ENCODE measurements around the gene SMCR8. TPM values are rescaled to one million over a fixed set of nuclear protein-coding genes. Genes with fewer than 3 reads are reported as not detected.

Gene SMCR8
- polyA plus RNA-seq, 1 of the 3 experiments (the other 2 are of a cell fraction): 5.6 TPM

DNA sequence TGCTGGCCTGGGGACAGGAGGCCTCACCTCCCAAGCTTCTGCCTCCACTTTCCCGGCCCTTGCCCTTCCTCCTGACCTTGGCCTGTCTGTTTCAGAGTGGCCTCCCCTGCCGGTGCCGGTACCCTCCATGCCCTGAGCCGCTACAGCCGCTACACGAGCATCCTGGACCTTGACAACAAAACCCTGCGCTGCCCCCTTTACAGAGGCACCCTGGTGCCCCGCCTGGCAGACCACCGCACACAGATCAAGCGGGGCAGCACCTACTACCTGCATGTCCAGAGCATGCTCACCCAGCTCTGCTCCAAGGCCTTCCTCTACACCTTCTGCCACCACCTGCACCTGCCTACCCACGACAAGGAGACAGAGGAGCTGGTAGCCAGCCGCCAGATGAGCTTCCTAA, 7.4 kb downstream of the SMCR8 start:
- DNase-seq: no peak
- peaks cover 20 to 64% of the 10 kb centered on the region in 2 experiments for H3K36me3 ChIP-seq (replicated peaks in 1 of 2; ENCODE audit: control insufficient read depth in 1 of 2, insufficient read depth in 2 of 2, low read length in 1 of 2)
- 100% methylated on average over 10 of the region's 12 CpGs for WGBS (ENCODE audit: low lambda C conversion rate)
- no peaks in the 10 kb centered on the region for H3K9me2 ChIP-seq
- TF ChIP-seq RCOR1 (IDR thresholded peaks at IDR 0.05; ENCODE audit: low read length) (no peak), TAF1 (IDR thresholded peaks at IDR 0.05; ENCODE audit: borderline replicate concordance, low read depth, low read length) (no peak), RXRA (IDR thresholded peaks at IDR 0.05; ENCODE audit: borderline replicate concordance, low read depth) (no peak), FOXM1 (IDR thresholded peaks at IDR 0.05; ENCODE audit: low read depth) (no peak), FOSL2 (IDR thresholded peaks at IDR 0.05; ENCODE audit: borderline replicate concordance, low read depth) (no peak), NRF1 (IDR thresholded peaks at IDR 0.05; ENCODE audit: low read depth, low read length) (no peak), CHD2 (IDR thresholded peaks at IDR 0.05; ENCODE audit: low read length, partially characterized antibody) (no peak), YY1 (IDR thresholded peaks at IDR 0.05; ENCODE audit: low read depth) (no peak), EZH2phosphoT487 (IDR thresholded peaks at IDR 0.05; ENCODE audit: borderline replicate concordance, low read depth) (no peak), POLR2AphosphoS5 (IDR thresholded peaks at IDR 0.05; ENCODE audit: low read depth, low read length) (no peak), JUND (IDR thresholded peaks at IDR 0.05) (no peak), GATA2 (CRISPR knock-in tag; IDR thresholded peaks at IDR 0.05) (no peak), NFIC (IDR thresholded peaks at IDR 0.05; ENCODE audit: borderline replicate concordance) (no peak), ELF1 (IDR thresholded peaks at IDR 0.05) (no peak)
- TF ChIP-seq, protein P1, sequence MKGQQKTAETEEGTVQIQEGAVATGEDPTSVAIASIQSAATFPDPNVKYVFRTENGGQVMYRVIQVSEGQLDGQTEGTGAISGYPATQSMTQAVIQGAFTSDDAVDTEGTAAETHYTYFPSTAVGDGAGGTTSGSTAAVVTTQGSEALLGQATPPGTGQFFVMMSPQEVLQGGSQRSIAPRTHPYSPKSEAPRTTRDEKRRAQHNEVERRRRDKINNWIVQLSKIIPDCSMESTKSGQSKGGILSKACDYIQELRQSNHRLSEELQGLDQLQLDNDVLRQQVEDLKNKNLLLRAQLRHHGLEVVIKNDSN (IDR thresholded peaks at IDR 0.05; ENCODE audit: borderline replicate concordance, low read depth): no peak
- TF ChIP-seq, protein P2, sequence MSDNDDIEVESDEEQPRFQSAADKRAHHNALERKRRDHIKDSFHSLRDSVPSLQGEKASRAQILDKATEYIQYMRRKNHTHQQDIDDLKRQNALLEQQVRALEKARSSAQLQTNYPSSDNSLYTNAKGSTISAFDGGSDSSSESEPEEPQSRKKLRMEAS (IDR thresholded peaks at IDR 0.05; ENCODE audit: low read depth): no peak
- TF ChIP-seq, protein P3, sequence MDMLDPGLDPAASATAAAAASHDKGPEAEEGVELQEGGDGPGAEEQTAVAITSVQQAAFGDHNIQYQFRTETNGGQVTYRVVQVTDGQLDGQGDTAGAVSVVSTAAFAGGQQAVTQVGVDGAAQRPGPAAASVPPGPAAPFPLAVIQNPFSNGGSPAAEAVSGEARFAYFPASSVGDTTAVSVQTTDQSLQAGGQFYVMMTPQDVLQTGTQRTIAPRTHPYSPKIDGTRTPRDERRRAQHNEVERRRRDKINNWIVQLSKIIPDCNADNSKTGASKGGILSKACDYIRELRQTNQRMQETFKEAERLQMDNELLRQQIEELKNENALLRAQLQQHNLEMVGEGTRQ (IDR thresholded peaks at IDR 0.05; ENCODE audit: borderline replicate concordance, low read depth, low read length): no peak
- H3K79me2 ChIP-seq (ENCODE audit: insufficient read depth): peaks cover 61% of the 10 kb centered on the region
- no peak overlapping the region for H3K9ac ChIP-seq
- H2AFZ ChIP-seq (ENCODE audit: low read depth): no peak overlapping the region
- no peak overlapping the region for H3K4me3 ChIP-seq (ENCODE audit: low read depth in 2 of 2, low read length in 1 of 2)
- no peaks in the 10 kb centered on the region for H3F3A ChIP-seq (replicated peaks; ENCODE audit: insufficient read depth)
- H3K27ac ChIP-seq (ENCODE audit: low read depth in 2 of 2, low read length in 1 of 2): no peak overlapping the region
- ChIA-PET POLR2A (no interaction called here), CTCF (interaction anchor here (1.2 kb wide), 1 partner anchor 17 kb away, joined by 3 read pairs; no protein-coding TSS in a partner anchor)
- no peaks in the 10 kb centered on the region for H3K9me3 ChIP-seq
- peaks cover 8 to 21% of the 10 kb centered on the region in 2 experiments; a peak in 1 of 4 replicates for H3K4me1 ChIP-seq (ENCODE audit: control insufficient read depth in 1 of 2, insufficient read depth in 2 of 2, low read depth in 1 of 2, low read length in 1 of 2)
- H3K27me3 ChIP-seq (ENCODE audit: insufficient read depth): no peaks in the 10 kb centered on the region
- no peak overlapping the region for H3K4me2 ChIP-seq
- peaks cover 40% of the 10 kb centered on the region for H4K20me1 ChIP-seq (ENCODE audit: insufficient read depth)

DNA sequence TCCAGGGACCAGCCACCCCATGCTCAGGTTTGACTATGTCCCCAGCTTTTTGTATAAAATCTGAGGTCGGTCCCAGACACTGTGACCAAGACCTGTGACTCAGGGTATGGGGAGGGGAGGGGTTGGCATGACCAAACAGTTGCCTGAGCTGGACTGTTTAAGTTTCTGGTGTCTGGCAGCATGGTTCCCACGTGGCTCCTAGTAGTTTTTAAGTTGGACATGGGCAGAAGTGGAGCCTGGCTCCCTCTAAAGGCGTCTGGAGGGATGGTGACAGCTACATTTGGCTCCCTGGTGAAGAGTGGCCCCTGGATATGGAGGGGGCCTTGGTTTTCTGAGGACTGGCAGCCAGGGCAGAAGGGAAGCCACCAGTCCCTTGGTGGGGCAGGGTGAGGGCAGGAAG, 7.9 kb downstream of the SMCR8 start:
- TF ChIP-seq, protein P4, sequence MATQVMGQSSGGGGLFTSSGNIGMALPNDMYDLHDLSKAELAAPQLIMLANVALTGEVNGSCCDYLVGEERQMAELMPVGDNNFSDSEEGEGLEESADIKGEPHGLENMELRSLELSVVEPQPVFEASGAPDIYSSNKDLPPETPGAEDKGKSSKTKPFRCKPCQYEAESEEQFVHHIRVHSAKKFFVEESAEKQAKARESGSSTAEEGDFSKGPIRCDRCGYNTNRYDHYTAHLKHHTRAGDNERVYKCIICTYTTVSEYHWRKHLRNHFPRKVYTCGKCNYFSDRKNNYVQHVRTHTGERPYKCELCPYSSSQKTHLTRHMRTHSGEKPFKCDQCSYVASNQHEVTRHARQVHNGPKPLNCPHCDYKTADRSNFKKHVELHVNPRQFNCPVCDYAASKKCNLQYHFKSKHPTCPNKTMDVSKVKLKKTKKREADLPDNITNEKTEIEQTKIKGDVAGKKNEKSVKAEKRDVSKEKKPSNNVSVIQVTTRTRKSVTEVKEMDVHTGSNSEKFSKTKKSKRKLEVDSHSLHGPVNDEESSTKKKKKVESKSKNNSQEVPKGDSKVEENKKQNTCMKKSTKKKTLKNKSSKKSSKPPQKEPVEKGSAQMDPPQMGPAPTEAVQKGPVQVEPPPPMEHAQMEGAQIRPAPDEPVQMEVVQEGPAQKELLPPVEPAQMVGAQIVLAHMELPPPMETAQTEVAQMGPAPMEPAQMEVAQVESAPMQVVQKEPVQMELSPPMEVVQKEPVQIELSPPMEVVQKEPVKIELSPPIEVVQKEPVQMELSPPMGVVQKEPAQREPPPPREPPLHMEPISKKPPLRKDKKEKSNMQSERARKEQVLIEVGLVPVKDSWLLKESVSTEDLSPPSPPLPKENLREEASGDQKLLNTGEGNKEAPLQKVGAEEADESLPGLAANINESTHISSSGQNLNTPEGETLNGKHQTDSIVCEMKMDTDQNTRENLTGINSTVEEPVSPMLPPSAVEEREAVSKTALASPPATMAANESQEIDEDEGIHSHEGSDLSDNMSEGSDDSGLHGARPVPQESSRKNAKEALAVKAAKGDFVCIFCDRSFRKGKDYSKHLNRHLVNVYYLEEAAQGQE (IDR thresholded peaks at IDR 0.05; ENCODE audit: low read depth, low read length): no peak
- no peak for TF ChIP-seq ELF1 (IDR thresholded peaks at IDR 0.05)
- Histone ChIP-seq H3K9me3 (no peaks in the 10 kb centered on the region), H3F3A (replicated peaks; ENCODE audit: insufficient read depth) (no peaks in the 10 kb centered on the region), H3K9ac (no peak overlapping the region), H3K36me3 (replicated peaks in 1 of 2; ENCODE audit: control insufficient read depth in 1 of 2, insufficient read depth in 2 of 2, low read length in 1 of 2) (peaks cover 16 to 63% of the 10 kb centered on the region in 2 experiments), H3K4me1 (ENCODE audit: control insufficient read depth in 1 of 2, insufficient read depth in 2 of 2, low read depth in 1 of 2, low read length in 1 of 2) (peaks cover 3 to 16% of the 10 kb centered on the region in 2 experiments; a peak in 1 of 4 replicates), H3K27me3 (ENCODE audit: insufficient read depth) (no peaks in the 10 kb centered on the region), H3K9me2 (no peaks in the 10 kb centered on the region), H3K4me3 (ENCODE audit: low read depth in 2 of 2, low read length in 1 of 2) (no peak overlapping the region), H3K79me2 (ENCODE audit: insufficient read depth) (peaks cover 56% of the 10 kb centered on the region), H2AFZ (ENCODE audit: low read depth) (no peak overlapping the region), H3K27ac (ENCODE audit: low read depth in 2 of 2, low read length in 1 of 2) (no peak overlapping the region), H4K20me1 (ENCODE audit: insufficient read depth) (peaks cover 35% of the 10 kb centered on the region), H3K4me2 (no peak overlapping the region)
- no peak for DNase-seq
- CTCF ChIA-PET: no interaction called here
- POLR2A ChIA-PET: no interaction called here
- 87% methylated on average over 3 of the region's 3 CpGs for WGBS (ENCODE audit: low lambda C conversion rate)

Measured in SK-N-SH (cell line).